NCI-H2227 (cell line): Measurements from ENCODE around the gene SEMA3F.
A peak's percentile ranks its signal among the peaks of the same experiment; 100 is the strongest.

ENCODE experiments used
- DNase-seq: peaks from one replicate; lab custom pipeline; 2025; ENCODE audit not compliant: unreplicated experiment; lab: John Stamatoyannopoulos, UW

Gene SEMA3F

DNA sequence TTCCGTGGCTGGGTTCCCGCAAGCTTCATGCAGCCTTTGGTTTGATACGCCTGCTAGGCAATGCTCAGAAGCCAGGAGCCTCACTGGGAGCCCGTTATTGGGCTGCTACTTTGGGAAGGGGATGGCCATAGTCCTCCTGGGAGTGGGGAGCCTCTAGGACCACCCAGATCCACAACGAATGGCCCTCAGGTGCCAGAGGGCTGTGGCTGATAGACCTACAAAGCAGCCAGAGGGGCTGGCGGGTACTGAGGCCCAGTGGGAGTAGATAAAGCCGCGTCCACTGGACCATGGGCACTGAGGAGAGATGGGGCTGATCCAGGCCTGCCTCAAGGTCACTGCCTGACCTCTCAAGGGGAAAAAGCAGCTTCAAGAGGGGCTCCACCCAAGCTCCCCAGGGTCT lies 37.0 kb downstream of the SEMA3F start:
- DNase-seq = no peak

DNA sequence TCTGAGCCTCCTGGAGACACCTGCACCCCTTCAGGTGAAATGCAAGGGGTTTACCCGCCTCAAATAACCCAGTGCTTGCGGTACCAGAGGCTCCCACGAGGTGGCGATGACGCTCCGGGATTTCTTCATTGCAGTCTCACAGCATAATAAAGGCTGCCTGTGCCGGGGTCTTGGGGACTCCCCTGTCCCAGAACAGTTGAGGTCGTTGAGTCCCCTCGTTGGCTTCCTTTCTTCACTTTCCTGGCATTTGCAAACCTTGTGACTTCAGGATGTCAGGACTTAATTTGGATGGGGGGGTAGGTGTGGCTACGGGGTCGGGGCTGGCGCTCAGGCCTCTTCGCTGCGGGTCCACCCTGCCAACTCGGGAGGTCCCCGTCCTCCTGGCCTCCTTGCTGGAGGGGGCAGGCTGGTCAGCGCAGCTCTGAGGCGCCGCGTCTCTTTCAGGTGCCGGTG lies 37.6 kb downstream of the SEMA3F start:
- DNase-seq = peak; percentile 69

DNA sequence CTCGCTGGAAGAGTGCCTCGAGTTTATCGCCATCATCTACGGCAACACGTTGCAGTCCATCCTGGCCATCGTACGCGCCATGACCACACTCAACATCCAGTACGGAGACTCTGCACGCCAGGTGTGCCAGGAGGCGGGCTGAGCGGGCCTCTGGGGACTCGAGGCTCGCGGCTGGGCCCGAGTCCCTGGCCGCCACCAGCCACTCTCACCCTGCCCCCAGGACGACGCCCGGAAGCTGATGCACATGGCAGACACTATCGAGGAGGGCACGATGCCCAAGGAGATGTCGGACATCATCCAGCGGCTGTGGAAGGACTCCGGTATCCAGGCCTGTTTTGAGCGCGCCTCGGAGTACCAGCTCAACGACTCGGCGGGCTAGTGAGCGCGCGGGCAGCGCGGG lies 38.2 kb downstream of the SEMA3F start:
- no peak for DNase-seq

DNA sequence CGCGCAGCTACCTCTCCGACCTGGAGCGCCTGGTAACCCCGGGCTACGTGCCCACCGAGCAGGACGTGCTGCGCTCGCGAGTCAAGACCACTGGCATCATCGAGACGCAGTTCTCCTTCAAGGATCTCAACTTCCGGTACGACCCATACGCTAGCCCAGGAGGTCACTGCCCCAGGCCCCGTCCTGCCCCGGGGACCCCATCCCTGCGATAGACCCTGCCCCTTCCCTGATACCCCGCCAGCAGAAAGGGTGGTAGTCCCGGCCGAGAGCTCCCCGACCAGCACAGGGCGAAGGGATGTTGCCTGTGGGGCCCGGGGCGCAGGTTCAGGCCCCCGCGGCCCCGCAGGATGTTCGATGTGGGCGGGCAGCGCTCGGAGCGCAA lies 38.6 kb downstream of the SEMA3F start:
- DNase-seq = no peak

DNA sequence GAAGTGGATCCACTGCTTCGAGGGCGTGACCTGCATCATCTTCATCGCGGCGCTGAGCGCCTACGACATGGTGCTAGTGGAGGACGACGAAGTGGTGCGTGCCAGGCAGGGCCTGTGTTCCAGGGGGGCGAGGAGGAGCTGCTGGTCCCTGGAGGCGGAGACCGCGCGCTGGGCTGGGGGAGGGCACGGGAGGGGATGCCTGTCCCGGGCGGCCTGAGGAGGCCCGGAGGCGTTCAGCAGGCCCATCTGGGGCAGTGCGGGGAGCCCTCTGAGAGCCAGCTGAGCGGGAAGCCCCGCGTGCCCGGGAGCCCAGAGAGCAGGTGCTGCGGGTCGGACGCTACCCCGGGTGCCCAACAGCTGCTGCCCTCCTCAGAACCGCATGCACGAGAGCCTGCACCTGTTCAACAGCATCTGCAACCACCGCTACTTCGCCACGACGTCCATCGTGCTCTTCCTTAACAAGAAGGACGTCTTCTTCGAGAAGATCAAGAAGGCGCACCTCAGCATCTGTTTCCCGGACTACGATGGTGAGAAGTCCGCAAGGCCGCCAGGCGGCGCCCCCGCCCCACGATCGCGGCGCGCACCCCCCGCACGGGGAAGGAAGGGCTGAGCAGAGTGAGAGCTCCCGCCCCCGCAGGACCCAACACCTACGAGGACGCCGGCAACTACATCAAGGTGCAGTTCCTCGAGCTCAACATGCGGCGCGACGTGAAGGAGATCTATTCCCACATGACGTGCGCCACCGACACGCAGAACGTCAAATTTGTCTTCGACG lies 39.2 kb downstream of the SEMA3F start:
- DNase-seq = no peak

DNA sequence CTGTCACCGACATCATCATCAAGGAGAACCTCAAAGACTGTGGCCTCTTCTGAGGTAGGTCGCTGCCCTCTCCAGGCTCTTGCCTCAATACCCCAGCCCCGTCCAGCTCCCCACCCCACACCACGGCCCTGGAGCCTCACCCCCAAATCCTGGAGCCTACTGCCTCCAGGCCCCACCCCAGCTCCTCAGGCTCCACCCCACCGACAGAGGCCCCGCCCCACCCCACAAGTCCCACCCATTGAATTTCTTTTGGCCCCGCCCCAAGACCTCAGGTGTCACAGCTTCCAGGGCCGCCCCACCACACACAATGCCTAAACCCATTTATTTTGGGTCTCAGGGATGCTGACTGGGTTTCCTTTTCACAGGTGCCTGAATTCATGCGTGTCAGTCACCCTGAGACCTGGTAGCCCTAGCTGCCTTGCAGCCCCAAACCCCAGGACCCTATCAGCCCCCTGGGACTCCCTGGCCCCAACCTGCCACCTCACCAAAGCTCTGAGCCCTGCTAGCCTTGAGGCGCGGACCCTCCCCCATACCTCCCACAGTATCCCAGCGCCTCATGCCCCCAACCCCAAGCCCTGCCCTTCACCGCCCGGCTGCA lies 39.9 kb downstream of the SEMA3F start:
- no peak for DNase-seq

DNA sequence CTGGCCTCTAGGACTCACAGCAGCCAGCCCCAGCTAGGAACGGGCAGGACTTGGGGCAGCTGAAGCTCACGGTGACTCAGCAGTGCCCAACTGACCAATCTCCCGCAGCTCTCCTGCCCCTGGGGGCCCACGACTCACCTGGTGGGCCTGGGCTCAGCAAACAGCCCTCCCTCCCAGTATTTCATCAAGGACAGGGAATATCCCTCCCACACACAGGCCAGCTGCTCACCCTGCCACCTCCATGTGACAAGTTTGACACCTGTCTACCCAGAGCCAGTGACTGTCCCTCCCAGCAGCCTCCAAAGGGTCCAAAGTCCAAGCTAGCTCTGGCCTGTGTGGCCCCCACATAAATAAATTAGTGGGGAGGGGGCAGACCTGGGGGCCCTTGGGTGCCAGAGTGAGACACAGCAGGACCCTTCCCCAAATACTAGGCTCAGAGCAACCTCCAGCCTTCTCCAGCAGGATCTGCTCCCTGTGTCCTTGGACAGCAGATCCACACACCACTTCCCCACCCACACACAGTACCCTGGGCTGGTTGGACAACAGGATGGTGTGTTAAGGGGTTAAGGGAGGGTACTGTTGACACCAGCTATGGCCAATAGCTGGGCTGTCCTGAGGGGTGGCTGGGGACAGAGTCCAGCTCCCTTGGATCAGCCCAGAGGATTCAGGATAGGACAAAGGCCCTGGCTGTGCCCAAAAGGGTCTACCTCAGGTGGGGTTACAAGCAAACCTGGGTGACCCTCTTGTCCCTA lies 40.6 kb downstream of the SEMA3F start:
- DNase-seq = no peak

DNA sequence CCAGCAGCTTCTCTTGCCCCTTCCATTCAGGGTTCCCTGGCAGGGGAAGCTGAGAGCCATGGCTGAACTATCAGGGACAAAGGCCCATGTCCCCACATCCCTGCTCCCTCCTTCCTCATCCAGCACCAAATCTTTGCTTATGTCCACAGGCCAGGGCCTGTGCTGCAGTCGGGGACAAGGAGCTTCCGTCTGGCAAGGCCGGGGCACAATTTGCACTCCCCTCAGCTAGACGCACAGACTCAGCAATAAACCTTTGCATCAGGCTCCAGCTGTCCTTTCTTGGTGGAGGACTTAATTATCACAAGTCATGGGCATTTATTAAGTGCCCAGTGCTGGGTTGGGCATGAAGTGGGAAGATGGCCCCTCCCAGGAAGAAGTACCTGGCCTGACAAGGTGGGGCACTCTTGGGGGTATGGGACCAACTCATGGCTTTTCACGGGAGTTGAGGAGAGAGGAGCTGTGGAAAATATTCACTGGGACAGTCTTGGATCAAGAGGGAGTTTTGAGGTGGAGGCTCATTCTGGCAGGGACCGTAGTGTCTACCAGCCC lies 41.2 kb downstream of the SEMA3F start:
- no peak for DNase-seq

DNA sequence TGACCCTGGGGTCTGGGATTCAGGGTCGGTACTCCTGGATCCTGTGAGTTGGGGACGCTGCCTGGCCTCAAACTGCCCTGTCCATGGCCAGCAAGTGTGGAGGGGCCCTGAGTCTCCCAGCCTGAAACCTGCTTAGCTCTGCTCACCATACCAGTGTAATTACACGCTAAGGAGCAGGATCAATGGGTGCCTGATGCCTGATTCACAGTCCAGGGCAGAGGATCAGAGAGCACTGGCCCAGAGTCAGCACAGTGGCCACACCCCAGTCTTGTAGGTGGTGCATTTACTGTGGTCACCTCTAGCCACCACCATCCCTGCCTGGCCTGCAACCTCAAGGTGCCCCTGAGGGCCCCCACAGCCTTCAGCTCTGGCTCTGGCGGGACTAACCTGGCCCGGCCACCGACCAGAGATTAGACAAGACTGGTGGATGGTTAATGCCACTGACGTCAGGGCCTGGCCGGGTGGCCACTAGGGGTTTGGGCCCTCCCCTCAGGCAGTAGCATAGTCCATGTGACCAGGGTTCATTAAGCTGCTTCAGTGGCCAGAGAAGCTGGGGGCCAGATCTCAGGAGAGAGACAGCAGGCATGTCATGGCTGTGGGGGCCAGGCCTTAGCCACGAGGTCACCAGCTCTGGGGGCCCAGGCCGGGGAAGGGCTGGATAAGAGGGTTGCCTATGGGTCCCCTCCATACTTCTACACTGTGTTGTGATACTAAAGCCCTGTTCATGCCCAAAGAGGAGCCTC lies 46.6 kb downstream of the SEMA3F start:
- DNase-seq = no peak

DNA sequence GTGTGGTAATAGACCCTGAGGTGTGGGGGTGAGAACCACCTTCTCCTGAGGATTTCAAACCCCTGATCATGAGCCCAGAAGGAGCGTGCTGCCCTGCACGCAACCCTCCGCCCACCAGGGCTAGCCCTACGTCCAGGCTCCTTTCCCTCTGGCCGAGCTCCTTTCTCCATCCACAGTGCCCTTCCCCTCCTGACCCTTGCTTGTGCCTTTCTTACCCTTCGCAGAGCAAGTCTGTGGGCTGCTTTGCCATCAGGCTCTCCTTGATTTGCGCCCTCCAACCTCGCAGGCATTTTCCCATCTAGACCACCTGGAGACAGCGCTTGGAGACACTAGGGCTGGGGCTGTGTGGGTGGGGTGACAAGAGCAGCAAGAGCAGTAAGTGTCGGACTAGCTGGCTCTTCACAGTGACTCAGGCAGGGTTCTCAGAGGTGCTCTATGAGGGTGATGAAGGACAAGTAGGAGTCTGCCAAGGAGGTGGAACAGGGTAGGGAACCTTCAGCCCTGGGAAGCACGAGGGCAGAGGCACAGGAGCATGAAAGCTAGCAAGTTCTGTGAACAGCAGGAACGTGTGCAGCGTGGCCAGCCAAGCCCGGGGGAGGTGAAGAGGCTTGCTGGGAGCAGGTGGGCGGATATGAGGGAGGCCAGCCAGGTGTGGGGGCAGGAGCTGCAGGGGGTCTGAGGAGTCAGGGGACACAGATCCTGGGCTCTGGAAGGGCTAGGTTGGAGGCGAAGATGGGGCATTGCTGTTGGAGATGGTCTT lies 47.4 kb downstream of the SEMA3F start:
- no peak for DNase-seq

DNA sequence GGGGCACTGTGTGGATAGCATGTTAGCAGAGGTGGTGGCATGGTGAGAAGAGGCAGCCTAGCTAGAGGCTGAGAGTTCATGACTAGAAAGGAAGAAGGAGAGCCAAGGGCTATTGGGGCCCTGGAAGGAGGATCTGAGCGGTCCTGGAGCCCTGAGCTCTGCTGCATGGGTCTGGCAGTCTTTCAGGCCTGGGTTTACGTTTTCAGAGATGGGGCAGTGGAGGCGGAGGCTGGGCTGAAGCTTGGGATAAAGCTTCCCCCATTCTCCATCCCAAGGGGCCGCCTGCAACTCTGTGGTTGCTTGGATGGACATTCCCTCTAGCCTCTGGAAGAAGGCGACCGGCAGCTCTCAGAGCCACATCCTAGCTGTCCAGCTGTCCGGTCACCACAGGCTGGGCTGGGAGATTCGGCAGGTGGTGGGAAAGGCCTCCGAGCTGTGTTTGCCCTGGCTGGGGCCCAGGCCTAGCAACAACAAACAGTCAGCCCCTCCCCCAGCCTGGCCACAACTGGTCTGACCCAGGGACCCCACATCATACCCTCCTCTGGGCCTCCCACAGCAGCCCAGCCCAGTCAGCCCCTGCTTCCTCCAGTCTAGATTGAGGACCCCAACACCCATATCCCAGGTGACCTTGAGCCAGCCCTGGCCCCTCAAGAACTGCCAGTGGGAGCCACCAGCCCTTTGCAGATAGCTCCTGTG lies 48.1 kb downstream of the SEMA3F start:
- no peak for DNase-seq

DNA sequence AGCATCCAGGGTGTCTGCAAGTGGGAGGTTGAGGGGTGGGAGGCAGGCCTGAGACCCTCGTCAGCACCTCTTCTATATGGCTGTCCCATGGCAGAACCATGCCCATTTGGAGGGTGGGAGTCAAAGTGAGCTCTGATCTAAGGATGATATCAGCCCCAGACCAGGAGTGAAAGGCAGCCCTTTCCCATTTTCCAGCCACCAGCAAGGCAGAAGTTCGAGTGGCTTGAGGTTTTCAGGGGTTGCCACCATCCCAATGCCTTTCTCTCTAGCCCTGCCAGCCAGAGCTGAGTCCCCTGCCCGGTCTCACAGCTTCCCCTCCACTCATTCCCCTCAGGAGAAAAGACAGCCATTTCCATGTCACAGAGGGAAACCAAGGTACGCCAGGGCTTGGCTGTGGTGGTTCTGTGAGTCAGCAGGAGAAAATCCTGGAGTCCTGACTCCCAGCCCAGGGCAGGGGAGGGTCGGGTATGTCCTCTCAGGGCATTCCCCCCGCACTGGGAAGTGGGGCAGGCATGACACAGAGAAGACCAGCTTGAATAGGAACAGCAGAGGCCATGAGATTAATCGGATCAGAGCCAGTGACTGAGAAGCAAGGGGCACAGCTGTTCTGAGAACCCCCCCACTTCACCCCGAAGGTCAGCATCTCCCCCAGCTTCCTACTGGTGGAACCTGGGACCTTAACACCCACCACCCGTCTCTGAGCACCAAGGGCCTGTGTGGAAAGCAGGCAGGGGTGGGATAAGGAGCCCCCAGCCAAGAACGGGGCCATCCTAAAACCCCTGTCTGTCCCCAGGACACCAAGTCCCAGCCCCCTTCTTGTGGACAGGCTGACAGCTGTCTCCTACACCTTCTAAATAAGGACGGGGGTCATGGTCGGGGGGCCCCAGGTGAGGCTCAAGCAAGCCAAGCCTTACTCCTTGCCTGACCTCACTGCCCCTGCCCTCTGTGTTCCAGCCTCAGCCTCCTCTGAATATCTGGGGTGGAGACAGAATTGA lies 49.0 kb downstream of the SEMA3F start:
- no peak for DNase-seq

DNA sequence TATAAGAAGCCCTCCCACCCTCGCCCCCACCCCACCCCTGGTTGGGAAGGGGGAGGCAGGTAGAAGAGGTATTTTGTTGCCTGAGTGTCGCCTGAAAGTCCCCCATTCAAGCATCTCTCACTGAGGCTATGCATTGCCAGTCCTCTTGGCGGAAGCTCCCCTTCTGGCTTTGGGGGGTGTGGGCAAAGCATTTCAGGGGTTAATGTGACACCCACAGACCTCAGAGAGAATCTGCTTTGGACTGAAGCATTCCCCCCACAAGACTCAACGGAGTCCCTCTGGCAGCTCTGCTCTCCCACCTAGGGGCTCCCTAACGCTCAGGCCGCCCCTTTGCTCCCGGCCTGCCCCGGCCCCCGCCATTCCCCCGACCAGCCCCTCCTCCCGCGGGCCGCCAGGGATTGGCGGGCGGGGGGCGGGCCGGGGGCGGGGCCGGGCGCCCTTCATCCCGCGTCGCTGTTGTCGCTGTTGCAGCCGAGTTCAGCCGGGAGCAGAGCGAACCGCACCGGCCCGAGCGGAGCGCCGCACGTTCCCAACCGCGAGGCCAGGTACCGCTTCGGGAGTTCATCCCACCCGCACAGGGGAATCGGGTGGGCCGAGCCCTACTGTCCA lies 49.8 kb downstream of the SEMA3F start, which contains the start of gene SLC38A3:
SLC38A3 (plus strand) TSS at position 468 of the 609 bp plus-strand sequence. CDS start 8,929 bp downstream, outside the sequence.
- DNase-seq = peak; percentile 46

DNA sequence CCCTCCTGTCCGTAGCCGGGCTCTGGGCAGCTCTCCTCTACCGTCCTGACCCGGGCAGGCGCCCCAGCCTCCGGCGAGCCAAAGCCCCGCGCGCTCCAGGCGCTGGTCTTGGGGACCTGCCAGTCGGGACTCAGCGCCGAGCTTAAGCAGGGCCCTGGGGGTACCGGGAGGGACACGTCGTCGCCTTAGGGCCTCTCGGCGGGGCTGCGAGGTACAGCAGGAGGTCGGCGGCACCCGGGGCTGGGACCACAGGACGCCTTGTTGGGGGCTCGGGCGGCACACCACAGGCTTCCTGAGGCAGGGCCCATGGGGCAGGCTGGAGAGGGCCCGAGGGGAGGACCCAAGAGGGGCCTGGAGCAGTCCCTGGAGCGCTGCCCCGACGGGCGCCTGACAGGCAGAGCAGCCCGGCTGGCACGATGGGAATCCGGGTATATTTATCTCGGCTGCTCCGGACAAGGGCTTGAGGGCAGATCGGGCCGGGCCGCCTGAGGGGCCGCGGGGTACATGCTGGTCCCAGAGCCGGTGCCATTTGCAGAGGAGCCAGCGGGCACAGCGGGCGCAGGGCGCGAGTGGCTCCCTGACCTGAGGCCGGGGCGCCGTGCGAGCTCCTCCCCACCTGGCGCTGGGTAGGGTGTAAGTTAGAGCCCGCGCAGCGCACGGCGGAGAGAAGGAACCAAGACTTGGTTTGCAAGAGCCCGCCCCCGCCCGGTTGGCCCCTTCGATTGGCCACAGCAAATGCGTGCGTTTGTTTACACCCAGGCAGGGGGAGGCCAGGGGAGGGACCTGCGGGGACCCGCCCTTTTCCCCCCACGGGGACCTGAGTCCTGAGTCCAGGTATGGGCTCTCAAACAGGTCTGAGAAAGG lies 50.5 kb downstream of the SEMA3F start:
- DNase-seq = peak; percentile 50

DNA sequence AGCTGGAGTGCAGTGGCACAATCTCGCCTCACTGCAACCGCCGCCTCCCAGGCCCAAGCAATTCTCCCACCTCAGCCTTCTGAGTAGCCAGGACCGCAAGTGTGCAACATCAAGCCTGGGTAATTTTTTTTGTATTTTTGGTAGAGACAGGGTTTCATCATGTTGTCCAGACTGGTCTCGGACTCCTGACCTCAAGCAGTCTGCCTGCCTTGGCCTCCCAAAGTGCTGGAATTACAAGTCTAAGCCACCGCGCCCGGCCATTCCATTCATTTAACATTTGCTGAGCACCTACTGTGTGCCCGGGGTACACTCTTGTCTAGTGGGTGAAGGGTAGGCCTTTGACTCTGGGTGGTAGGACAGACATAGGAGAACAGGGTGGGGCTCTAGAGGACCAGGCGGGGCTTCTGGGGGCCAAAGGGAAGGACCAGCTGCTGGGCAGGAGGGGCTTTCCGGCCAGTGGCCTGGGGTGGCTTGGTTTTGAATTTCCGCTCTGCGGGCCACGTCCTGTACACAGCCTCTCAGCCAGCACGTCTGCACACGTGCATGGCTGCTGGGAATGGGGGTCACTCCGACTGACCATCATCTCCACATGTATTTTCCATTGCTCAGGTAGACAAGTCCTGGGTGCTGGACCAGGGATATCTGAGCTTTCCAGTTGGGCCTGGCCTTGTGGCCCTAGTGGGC lies 52.4 kb downstream of the SEMA3F start:
- no peak for DNase-seq

DNA sequence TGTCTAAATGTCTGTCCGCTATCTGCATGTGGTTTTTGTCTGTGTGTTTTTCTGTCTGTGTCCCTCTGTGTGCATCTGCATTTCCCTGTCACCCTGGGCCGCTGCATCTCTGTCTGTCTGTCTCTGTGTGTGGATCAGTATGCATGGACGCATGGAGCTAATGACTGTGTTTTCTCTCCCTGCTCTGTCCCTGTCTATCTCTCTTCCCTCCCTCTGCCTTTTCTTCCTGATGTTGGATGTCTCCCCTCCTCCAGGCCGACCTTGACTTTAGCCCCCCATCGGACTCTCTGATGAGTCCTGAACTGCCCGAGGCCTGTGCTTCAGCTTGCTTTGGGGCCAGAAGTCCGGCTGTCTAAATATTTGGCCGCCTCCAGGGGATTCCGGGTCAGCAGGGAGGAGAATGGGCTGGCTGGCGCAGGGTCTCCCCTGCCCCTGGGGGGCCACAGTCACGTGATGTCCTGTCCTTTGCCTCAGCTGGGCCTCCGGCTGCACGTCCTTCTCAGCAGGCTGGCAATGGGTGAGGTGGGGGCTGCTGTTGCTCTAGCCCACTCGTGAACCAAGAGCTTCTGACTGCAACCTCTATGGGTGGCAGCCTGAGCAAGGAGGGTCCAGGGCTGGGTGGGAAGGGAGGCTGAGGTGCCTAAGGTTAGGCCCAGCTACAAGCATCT lies 53.7 kb downstream of the SEMA3F start:
- no peak for DNase-seq
